ENCODE data around the gene ARID1B. TPM values are rescaled to one million over a fixed set of nuclear protein-coding genes. Genes with fewer than 3 reads are reported as not detected.

ARID1B gene
- total RNA-seq, 1 donor from 2014 or later = 97.2 TPM

- Mint-ChIP-seq H3K9me3 (no peaks in the 10 kb centered on the region), H3K4me3 (peak overlapping the region; percentile 74), H3K36me3 (peaks cover 43% of the 10 kb centered on the region), H3K27me3 (no peaks in the 10 kb centered on the region), H3K4me1 (ENCODE audit: unreplicated experiment) (peaks cover 40% of the 10 kb centered on the region), H3K27ac (peak overlapping the region; percentile 90)
- DNase-seq (ENCODE audit: extremely low spot score, unreplicated experiment) = no peak
- no peak for TF ChIP-seq CTCF (conservative IDR thresholded peaks at IDR 0.05)
Observed at GRCh38 chr6:157187182-157188083, 410.3 kb downstream of the ARID1B start.

GRCh38 chr6:157188213-157188612, 411.0 kb downstream of the ARID1B start:
- H3K36me3 Mint-ChIP-seq = peaks cover 47% of the 10 kb centered on the region
- peaks cover 34% of the 10 kb centered on the region for H3K4me1 Mint-ChIP-seq (ENCODE audit: unreplicated experiment)
- no peak overlapping the region for H3K4me3 Mint-ChIP-seq
- H3K27me3 Mint-ChIP-seq = no peaks in the 10 kb centered on the region
- H3K9me3 Mint-ChIP-seq = no peaks in the 10 kb centered on the region
- DNase-seq (ENCODE audit: extremely low spot score, unreplicated experiment) = no peak
- TF ChIP-seq CTCF (conservative IDR thresholded peaks at IDR 0.05) = no peak
- H3K27ac Mint-ChIP-seq = no peak overlapping the region

GRCh38 chr6:157193443-157193996, 416.3 kb downstream of the ARID1B start:
- H3K27me3 Mint-ChIP-seq = no peaks in the 10 kb centered on the region
- peaks cover 39% of the 10 kb centered on the region for H3K36me3 Mint-ChIP-seq
- TF ChIP-seq CTCF (conservative IDR thresholded peaks at IDR 0.05) = no peak
- no peak overlapping the region for H3K4me3 Mint-ChIP-seq
- no peak for DNase-seq (ENCODE audit: extremely low spot score, unreplicated experiment)
- no peak overlapping the region for H3K27ac Mint-ChIP-seq
- no peaks in the 10 kb centered on the region for H3K4me1 Mint-ChIP-seq (ENCODE audit: unreplicated experiment)
- no peaks in the 10 kb centered on the region for H3K9me3 Mint-ChIP-seq

- no peak for TF ChIP-seq CTCF (conservative IDR thresholded peaks at IDR 0.05)
Observed at GRCh38 chr6:157194110-157194509, 416.9 kb downstream of the ARID1B start.

GRCh38 chr6:157194643-157195042, 417.5 kb downstream of the ARID1B start:
- no peak for TF ChIP-seq CTCF (conservative IDR thresholded peaks at IDR 0.05)
- Mint-ChIP-seq H3K4me1 (ENCODE audit: unreplicated experiment) (no peaks in the 10 kb centered on the region), H3K36me3 (peaks cover 39% of the 10 kb centered on the region), H3K4me3 (no peak overlapping the region), H3K27ac (peak overlapping the region; percentile 77), H3K9me3 (no peaks in the 10 kb centered on the region), H3K27me3 (no peaks in the 10 kb centered on the region)
- DNase-seq (ENCODE audit: extremely low spot score, unreplicated experiment) = no peak

More at GRCh38 chr6:157194110-157194509, 416.9 kb downstream of the ARID1B start:
- Mint-ChIP-seq H3K27me3 (no peaks in the 10 kb centered on the region), H3K4me1 (ENCODE audit: unreplicated experiment) (no peaks in the 10 kb centered on the region), H3K9me3 (no peaks in the 10 kb centered on the region), H3K36me3 (peaks cover 42% of the 10 kb centered on the region), H3K27ac (peak overlapping the region; percentile 77), H3K4me3 (peak overlapping the region; percentile 33)
- no peak for DNase-seq (ENCODE audit: extremely low spot score, unreplicated experiment)
